ENCODE results near the gene HACD2. TPM values are rescaled to one million over a fixed set of nuclear protein-coding genes. Genes with fewer than 3 reads are reported as not detected.

HACD2 gene
- total RNA-seq, 1 experiment from 2014 or later: 27.4 TPM

DNA sequence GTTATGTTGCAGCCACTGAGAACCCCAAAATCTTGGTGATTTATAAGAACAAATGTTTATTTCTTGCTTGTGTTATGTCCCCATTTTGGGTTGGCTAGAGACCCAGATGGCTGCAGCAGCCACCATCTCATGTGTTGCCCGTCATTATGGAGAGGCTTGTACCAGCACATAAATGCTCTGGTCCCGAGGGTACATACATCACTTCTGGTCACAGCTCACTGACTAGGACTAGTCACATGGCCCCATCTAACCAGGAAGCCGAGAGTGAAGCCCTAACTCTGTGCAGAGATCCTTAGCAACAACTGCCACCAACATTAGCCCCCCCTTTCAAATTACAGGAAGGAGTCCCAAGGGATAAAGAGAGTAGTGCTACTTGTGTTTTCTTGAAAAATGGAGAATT is 25.5 kb upstream of the HACD2 start:
- no peak overlapping the region for H3K27ac Mint-ChIP-seq

More for the DNA sequence above, 25.5 kb upstream of the HACD2 start:
- H2AK5ac ChIP-seq (ENCODE audit: insufficient read length, low read length): no peak overlapping the region
- Mint-ChIP-seq H3K4me3 (no peak overlapping the region), H3K36me3 (ENCODE audit: insufficient read depth in 1 of 3, low read depth in 3 of 3) (peaks cover 0 to 4% (median 1%) of the 10 kb centered on the region in 3 experiments; a peak in 4 of 7 replicates), H3K27me3 (ENCODE audit: low read depth) (no peaks in the 10 kb centered on the region), H3K9me3 (no peaks in the 10 kb centered on the region), H3K4me1 (peaks cover 5 to 6% of the 10 kb centered on the region in 2 experiments; a peak in 3 of 4 replicates)
- no peak overlapping the region for H2AFZ ChIP-seq (ENCODE audit: low read length)
- H3K27ac ChIP-seq (ENCODE audit: insufficient read length, low read depth, low read length): no peak overlapping the region
- no peak overlapping the region for H3T11ph ChIP-seq (ENCODE audit: low read length)
- no peak overlapping the region for H2BK20ac ChIP-seq (ENCODE audit: low read depth, low read length, poor library complexity, severe bottlenecking)
- no peak overlapping the region for H2BK120ac ChIP-seq (ENCODE audit: low read depth, low read length, poor library complexity, severe bottlenecking)
- no peak overlapping the region for H4K8ac ChIP-seq (replicated peaks; ENCODE audit: insufficient read length, low read depth, low read length)
- H3K9ac ChIP-seq (ENCODE audit: extremely low read depth, insufficient read length, low read length): no peak overlapping the region
- H3K18ac ChIP-seq (ENCODE audit: insufficient read length, low read depth, low read length): no peak overlapping the region
- H3K23ac ChIP-seq (ENCODE audit: insufficient read length, low read depth, low read length): no peak overlapping the region
- no peaks in the 10 kb centered on the region for H3K27me3 ChIP-seq (ENCODE audit: insufficient read depth, low read length)
- no peak overlapping the region for H4K91ac ChIP-seq (ENCODE audit: insufficient read length, low read depth, low read length)
- no peak overlapping the region for H4K5ac ChIP-seq (ENCODE audit: insufficient read length, low read depth, low read length)
- H2BK12ac ChIP-seq (ENCODE audit: insufficient read length, low read depth, low read length): no peak overlapping the region
- no peaks in the 10 kb centered on the region for H3K4me1 ChIP-seq (ENCODE audit: insufficient read depth, low read length)
- no peak overlapping the region for H2BK15ac ChIP-seq (ENCODE audit: low read depth, low read length)
- no CpG with 5 or more reads among the region's 3 CpGs for WGBS (ENCODE audit: extremely low coverage, insufficient read length, low lambda C conversion rate)
- H3K23me2 ChIP-seq (ENCODE audit: insufficient read length, low read depth, low read length, poor library complexity, severe bottlenecking): no peaks in the 10 kb centered on the region
- TF ChIP-seq, protein P1, sequence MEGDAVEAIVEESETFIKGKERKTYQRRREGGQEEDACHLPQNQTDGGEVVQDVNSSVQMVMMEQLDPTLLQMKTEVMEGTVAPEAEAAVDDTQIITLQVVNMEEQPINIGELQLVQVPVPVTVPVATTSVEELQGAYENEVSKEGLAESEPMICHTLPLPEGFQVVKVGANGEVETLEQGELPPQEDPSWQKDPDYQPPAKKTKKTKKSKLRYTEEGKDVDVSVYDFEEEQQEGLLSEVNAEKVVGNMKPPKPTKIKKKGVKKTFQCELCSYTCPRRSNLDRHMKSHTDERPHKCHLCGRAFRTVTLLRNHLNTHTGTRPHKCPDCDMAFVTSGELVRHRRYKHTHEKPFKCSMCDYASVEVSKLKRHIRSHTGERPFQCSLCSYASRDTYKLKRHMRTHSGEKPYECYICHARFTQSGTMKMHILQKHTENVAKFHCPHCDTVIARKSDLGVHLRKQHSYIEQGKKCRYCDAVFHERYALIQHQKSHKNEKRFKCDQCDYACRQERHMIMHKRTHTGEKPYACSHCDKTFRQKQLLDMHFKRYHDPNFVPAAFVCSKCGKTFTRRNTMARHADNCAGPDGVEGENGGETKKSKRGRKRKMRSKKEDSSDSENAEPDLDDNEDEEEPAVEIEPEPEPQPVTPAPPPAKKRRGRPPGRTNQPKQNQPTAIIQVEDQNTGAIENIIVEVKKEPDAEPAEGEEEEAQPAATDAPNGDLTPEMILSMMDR (conservative IDR thresholded peaks at IDR 0.05): no peak
- no peak for DNase-seq
- H3K4ac ChIP-seq (ENCODE audit: low read depth, low read length): no peak overlapping the region
- no peak overlapping the region for H3K56ac ChIP-seq (ENCODE audit: insufficient read length, low read depth, low read length)
- no peak overlapping the region for H3K4me2 ChIP-seq (ENCODE audit: insufficient read depth, insufficient read length, low read length)
- H3K79me2 ChIP-seq (ENCODE audit: insufficient read depth, low read length): no peaks in the 10 kb centered on the region
- H3K9me3 ChIP-seq (ENCODE audit: control insufficient read depth, low read depth, low read length): no peaks in the 10 kb centered on the region
- H4K20me1 ChIP-seq (ENCODE audit: control insufficient read depth, insufficient read depth, insufficient read length): no peaks in the 10 kb centered on the region
- no peaks in the 10 kb centered on the region for H3K79me1 ChIP-seq (ENCODE audit: insufficient read depth, low read depth, low read length, poor library complexity, severe bottlenecking)
- H3K14ac ChIP-seq (ENCODE audit: insufficient read depth, low read length): no peak overlapping the region
- H2BK5ac ChIP-seq (ENCODE audit: insufficient read length, low read length): no peak overlapping the region

All from H9 (cell line).